ENCODE measurements around the gene CHORDC1. TPM values are rescaled to one million over a fixed set of nuclear protein-coding genes. Genes with fewer than 3 reads are reported as not detected.

Gene CHORDC1
- 25.5 and 32.5 TPM in 2 replicates for total RNA-seq

GRCh38 chr11:90222459-90223247 lies at the start of gene CHORDC1:
TSS of gene CHORDC1 (minus strand) at chr11:90223049. CDS start at chr11:90222954, 95 bp downstream.

Other genes with a start within 250 kb of the CHORDC1 start
- gene TRIM49C, start 191.9 kb downstream of the CHORDC1 start, total RNA-seq, result not detected in 2 replicates
- not detected in 2 replicates for gene UBTFL1, start 137.1 kb downstream of the CHORDC1 start, total RNA-seq
- 0.87 and 2.7 TPM in 2 replicates for gene NAALAD2, start 88.4 kb downstream of the CHORDC1 start, total RNA-seq

Measured in placental epithelial cell (primary cell).